Loucy (cell line): ENCODE results near the gene IL12A.
A peak's percentile ranks its signal among the peaks of the same experiment; 100 is the strongest.

Experiments
- H2AFZ ChIP-seq: fragments of 200-600 bp; sonication (generic); 2 replicates; pipeline ENCODE4 v1.6.0; 2016; ENCODE audit warnings: antibody characterized with exemption, mild to moderate bottlenecking, low read length, moderate library complexity
- H3F3A ChIP-seq: fragments of 200-600 bp; 2 replicates; pipeline ENCODE4 v1.6.0; 2016; ENCODE audit warnings: antibody characterized with exemption, low read depth, mild to moderate bottlenecking
- H3K27me3 ChIP-seq: fragments of 200-600 bp; sonication (generic); 2 replicates; pipeline ENCODE4 v1.6.1; 2014; ENCODE audit warnings: low read length, mild to moderate bottlenecking; ENCODE audit not compliant: insufficient read depth, poor library complexity, severe bottlenecking
- H3K36me3 ChIP-seq: fragments of 200-600 bp; sonication (generic); 2 replicates; pipeline ENCODE4 v1.6.1; 2016; ENCODE audit warnings: low read length; ENCODE audit not compliant: insufficient read depth
- H3K4me1 ChIP-seq: fragments of 200-600 bp; sonication (generic); 2 replicates; pipeline ENCODE4 v1.5.1; 2014; ENCODE audit warnings: low read length, mild to moderate bottlenecking; ENCODE audit not compliant: insufficient read depth, poor library complexity, severe bottlenecking
- H3K4me2 ChIP-seq: fragments of 200-600 bp; sonication (generic); 2 replicates; pipeline ENCODE4 v1.6.0; 2014; ENCODE audit warnings: antibody characterized with exemption, low read length, low read depth, mild to moderate bottlenecking; ENCODE audit not compliant: poor library complexity, severe bottlenecking
- H3K4me3 ChIP-seq: fragments of 200-600 bp; sonication (generic); 2 replicates; pipeline ENCODE4 v1.5.1; 2014; ENCODE audit warnings: low read length, mild to moderate bottlenecking, mixed read lengths; ENCODE audit not compliant: poor library complexity, severe bottlenecking
- H3K79me2 ChIP-seq: fragments of 200-600 bp; sonication (generic); 2 replicates; pipeline ENCODE4 v1.6.1; 2014; ENCODE audit warnings: low read length; ENCODE audit not compliant: insufficient read depth
- H3K9ac ChIP-seq: fragments of 200-600 bp; sonication (generic); 2 replicates; pipeline ENCODE4 v1.6.0; 2014; ENCODE audit warnings: mild to moderate bottlenecking, low read depth, low read length, moderate library complexity; ENCODE audit not compliant: poor library complexity, severe bottlenecking
- H3K9me2 ChIP-seq: fragments of 200-600 bp; sonication (generic); replicated peaks from 2 replicates; pipeline ENCODE4 v1.6.1; 2016; ENCODE audit warnings: low read depth, low read length, mixed read lengths
- H3K9me3 ChIP-seq: fragments of 200-600 bp; sonication (generic); 2 replicates; pipeline ENCODE4 v1.6.1; 2014; ENCODE audit warnings: mild to moderate bottlenecking, antibody characterized with exemption, low read length, low read depth; ENCODE audit not compliant: insufficient read depth
- H4K20me1 ChIP-seq: fragments of 200-600 bp; sonication (generic); 2 replicates; pipeline ENCODE4 v1.6.0; 2014; ENCODE audit warnings: antibody characterized with exemption, low read length, mild to moderate bottlenecking; ENCODE audit not compliant: insufficient read depth, poor library complexity, severe bottlenecking
- EZH2phosphoT487 ChIP-seq: fragments of 200-600 bp; IDR thresholded peaks from 2 replicates; pipeline ENCODE4 v1.6.1; 2018; ENCODE audit warnings: antibody characterized with exemption, mild to moderate bottlenecking, moderate library complexity, borderline replicate concordance
- TF ChIP-seq, protein P1 (sequence below): fragments of 200-600 bp; sonication (generic); conservative IDR thresholded peaks from 2 replicates; pipeline ENCODE4 v1.5.1; 2014; ENCODE audit warnings: mild to moderate bottlenecking, antibody characterized with exemption, low read length

The IL12A gene

DNA sequence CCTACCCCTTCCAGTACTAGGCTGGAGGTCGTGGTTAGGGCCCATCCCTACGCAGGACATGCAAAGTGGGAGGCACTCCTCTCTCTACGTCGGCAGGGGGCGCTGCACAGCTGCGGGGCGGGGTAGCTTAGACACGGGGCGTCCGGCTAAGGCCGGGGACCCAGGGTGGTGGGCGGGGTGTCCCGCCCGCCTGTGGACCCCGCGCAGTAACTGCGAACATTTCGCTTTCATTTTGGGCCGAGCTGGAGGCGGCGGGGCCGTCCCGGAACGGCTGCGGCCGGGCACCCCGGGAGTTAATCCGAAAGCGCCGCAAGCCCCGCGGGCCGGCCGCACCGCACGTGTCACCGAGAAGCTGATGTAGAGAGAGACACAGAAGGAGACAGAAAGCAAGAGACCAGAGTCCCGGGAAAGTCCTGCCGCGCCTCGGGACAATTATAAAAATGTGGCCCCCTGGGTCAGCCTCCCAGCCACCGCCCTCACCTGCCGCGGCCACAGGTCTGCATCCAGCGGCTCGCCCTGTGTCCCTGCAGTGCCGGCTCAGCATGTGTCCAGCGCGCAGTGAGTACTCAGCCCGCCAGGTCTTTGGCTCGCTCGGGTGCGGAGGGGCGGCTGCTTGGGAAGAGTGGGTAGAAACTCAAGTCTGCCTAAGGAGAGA, at the start of gene IL12A:
Gene IL12A (plus strand): TSS at position 219 of the 655 bp plus-strand sequence.
- no peaks in the 10 kb centered on the region for H3K9me3 ChIP-seq
- no peaks in the 10 kb centered on the region for H3K79me2 ChIP-seq
- H4K20me1 ChIP-seq, result no peaks in the 10 kb centered on the region
- no peaks in the 10 kb centered on the region for H3K27me3 ChIP-seq
- H3K4me1 ChIP-seq, result peaks cover 3% of the 10 kb centered on the region
- H3F3A ChIP-seq, result no peaks in the 10 kb centered on the region
- peak within 1 kb of the TSS; percentile 68 for H3K4me2 ChIP-seq
- no peak for TF ChIP-seq EZH2phosphoT487
- TF ChIP-seq, protein P1, sequence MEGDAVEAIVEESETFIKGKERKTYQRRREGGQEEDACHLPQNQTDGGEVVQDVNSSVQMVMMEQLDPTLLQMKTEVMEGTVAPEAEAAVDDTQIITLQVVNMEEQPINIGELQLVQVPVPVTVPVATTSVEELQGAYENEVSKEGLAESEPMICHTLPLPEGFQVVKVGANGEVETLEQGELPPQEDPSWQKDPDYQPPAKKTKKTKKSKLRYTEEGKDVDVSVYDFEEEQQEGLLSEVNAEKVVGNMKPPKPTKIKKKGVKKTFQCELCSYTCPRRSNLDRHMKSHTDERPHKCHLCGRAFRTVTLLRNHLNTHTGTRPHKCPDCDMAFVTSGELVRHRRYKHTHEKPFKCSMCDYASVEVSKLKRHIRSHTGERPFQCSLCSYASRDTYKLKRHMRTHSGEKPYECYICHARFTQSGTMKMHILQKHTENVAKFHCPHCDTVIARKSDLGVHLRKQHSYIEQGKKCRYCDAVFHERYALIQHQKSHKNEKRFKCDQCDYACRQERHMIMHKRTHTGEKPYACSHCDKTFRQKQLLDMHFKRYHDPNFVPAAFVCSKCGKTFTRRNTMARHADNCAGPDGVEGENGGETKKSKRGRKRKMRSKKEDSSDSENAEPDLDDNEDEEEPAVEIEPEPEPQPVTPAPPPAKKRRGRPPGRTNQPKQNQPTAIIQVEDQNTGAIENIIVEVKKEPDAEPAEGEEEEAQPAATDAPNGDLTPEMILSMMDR, result peak; percentile 87
- H3K36me3 ChIP-seq, result no peaks in the 10 kb centered on the region
- H3K9me2 ChIP-seq, result no peaks in the 10 kb centered on the region
- H2AFZ ChIP-seq, result peak within 1 kb of the TSS; percentile 81
- H3K4me3 ChIP-seq, result peak within 1 kb of the TSS; percentile 72
- H3K9ac ChIP-seq, result peak within 1 kb of the TSS; percentile 21

DNA sequence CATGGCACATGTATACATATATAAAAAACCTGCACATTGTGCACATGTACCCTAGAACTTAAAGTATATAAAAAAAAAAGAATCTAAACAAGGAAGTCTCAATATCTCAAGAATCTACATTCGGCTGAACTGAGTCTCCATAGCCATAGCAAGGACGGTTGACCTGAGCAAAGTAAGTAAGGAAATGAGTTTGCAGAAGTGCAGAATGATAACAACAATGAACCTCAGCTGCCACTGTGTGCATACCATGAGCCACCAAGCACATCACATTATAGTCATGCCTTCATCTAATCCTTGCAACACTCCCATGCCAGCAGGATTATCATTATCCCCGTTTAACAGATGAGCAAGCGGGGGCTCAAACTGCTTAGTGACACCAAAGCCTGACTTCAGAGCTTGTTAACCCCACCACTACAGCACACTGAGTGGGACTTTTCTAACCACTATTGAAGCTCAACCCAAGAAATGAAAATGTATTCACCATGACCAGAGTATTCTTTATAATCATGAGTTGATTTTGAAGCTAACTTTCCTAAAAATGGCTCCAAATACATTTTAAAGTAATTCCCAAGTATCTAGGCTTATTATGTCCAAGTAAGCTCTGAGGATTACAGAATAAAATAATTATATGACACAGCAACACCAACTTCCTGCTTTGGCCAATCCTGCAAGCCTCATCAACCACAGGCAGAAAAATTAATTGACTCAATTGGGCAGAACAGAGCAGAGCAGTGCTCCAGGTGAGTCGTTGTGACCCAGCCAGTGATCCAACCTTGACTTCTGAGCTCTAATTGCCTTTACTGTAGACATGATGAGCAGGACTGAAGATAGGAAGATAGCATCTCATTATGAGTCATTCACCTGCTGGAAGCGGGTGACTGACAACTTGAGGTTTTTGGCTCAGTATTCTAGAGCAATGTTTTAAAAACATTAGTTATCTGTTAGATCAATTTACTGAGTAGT, 47.3 kb upstream of the IL12A start:
- Histone ChIP-seq H3K9me2 (no peaks in the 10 kb centered on the region), H3K9me3 (no peaks in the 10 kb centered on the region), H4K20me1 (no peaks in the 10 kb centered on the region), H3K79me2 (no peaks in the 10 kb centered on the region), H2AFZ (no peak overlapping the region), H3K4me3 (no peak overlapping the region), H3K9ac (no peak overlapping the region), H3K36me3 (no peaks in the 10 kb centered on the region), H3K27me3 (no peaks in the 10 kb centered on the region), H3K4me1 (peaks cover 6% of the 10 kb centered on the region), H3K4me2 (no peak overlapping the region), H3F3A (no peaks in the 10 kb centered on the region)
- TF ChIP-seq EZH2phosphoT487, result no peak
- TF ChIP-seq, protein P1, result no peak

DNA sequence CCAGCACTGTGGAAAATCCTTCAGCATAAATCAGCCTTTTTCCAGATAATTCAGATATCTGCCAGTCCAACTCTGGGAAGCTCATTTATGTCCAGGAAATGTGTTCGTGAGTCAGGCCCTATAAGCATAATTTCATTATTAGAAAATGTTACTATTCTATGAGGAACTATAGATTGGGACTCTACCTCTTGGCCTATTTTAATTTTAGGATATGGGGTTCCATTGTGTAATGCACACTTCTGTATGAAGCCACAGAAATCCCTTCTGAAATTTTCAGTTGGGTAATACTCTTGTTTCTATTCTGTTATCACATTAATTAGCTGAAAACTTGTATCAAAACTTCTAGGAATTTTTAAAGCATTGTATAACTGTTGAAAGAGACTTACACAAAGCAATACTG, 43.9 kb upstream of the IL12A start:
- Histone ChIP-seq H2AFZ (no peak overlapping the region), H3K79me2 (no peaks in the 10 kb centered on the region), H3F3A (no peaks in the 10 kb centered on the region), H3K9me2 (no peaks in the 10 kb centered on the region), H4K20me1 (no peaks in the 10 kb centered on the region), H3K4me1 (peaks cover 6% of the 10 kb centered on the region), H3K4me2 (no peak overlapping the region), H3K27me3 (no peaks in the 10 kb centered on the region), H3K9ac (no peak overlapping the region), H3K9me3 (no peaks in the 10 kb centered on the region), H3K4me3 (no peak overlapping the region), H3K36me3 (no peaks in the 10 kb centered on the region)
- TF ChIP-seq EZH2phosphoT487, result no peak
- TF ChIP-seq, protein P1, result no peak
